H1 (cell line): Measurements from ENCODE around the gene CYP2A6. TPM values are rescaled to one million over a fixed set of nuclear protein-coding genes. Genes with fewer than 3 reads are reported as not detected.
A peak's percentile ranks its signal among the peaks of the same experiment; 100 is the strongest.

ENCODE experiments used
- CTCF ChIA-PET: fragments of 300-600 bp; sonication (Branson Sonifier 250); formaldehyde crosslinking; loops from one replicate; lab custom pipeline; 2021; ENCODE audit not compliant: partially characterized antibody; lab: Charles Lee
- POLR2A ChIA-PET: fragments of 300-600 bp; sonication (Branson Sonifier 250); formaldehyde crosslinking; loops from one replicate; lab custom pipeline; 2021; ENCODE audit warnings: inconsistent platforms; ENCODE audit not compliant: partially characterized antibody; lab: Charles Lee
- DNase-seq, 2 experiments: peaks; one replicate each; pipeline versions ENCODE4 v3.0.0 to v3.0.0-alpha.2; 2010 to 2022; ENCODE audit warnings: low spot score in 2 of 2, low read depth in 1 of 2, mixed read lengths in 1 of 2
- FAIRE-seq: peaks from 2 replicates; lab custom pipeline; 2011; peaks lifted over from hg19 to GRCh38; lab: Jason Lieb, UNC
- H2AFZ ChIP-seq: 2 replicates; pipeline ENCODE4 v1.8.1; 2012; ENCODE audit warnings: low read length, inconsistent platforms
- H2AK5ac ChIP-seq: 2 replicates; pipeline ENCODE4 v1.6.1; 2013; ENCODE audit warnings: low read depth, low read length
- H2BK120ac ChIP-seq: replicated peaks from 2 replicates; pipeline ENCODE3; 2013; ENCODE audit warnings: low read depth, low read length, inconsistent platforms
- H2BK12ac ChIP-seq: 2 replicates; pipeline ENCODE4 v1.6.1; 2013; ENCODE audit warnings: low read depth, low read length
- H2BK15ac ChIP-seq: 2 replicates; pipeline ENCODE4 v1.6.1; 2013; ENCODE audit warnings: low read length
- H2BK20ac ChIP-seq: 2 replicates; pipeline ENCODE4 v1.6.1; 2013; ENCODE audit warnings: low read length
- H2BK5ac ChIP-seq: 2 replicates; pipeline ENCODE4 v1.6.1; 2013; ENCODE audit warnings: low read depth, low read length
- H3K14ac ChIP-seq: 2 replicates; pipeline ENCODE4 v1.6.1; 2013; ENCODE audit warnings: inconsistent platforms; ENCODE audit not compliant: insufficient read length
- H3K18ac ChIP-seq: 2 replicates; pipeline ENCODE4 v1.6.1; 2013; ENCODE audit warnings: low read length; ENCODE audit errors: extremely low read depth
- H3K23ac ChIP-seq: 2 replicates; pipeline ENCODE4 v1.6.1; 2013; ENCODE audit warnings: inconsistent platforms; ENCODE audit not compliant: insufficient read length
- H3K23me2 ChIP-seq: 2 replicates; pipeline ENCODE4 v1.6.1; 2013; ENCODE audit warnings: low read depth, low read length
- H3K27ac ChIP-seq: 2 replicates; pipeline ENCODE4 v1.6.1; 2011; ENCODE audit warnings: low read depth, low read length, inconsistent platforms
- H3K27me3 ChIP-seq, 4 experiments: replicated peaks in 1 of 4; 1 replicate in 1 of 4; 2 replicates in 3 of 4; pipeline versions ENCODE4 v1.6.1 to v1.8.1; 2011 to 2013; ENCODE audit warnings: low read length in 3 of 4, mild to moderate bottlenecking in 3 of 4, inconsistent platforms in 2 of 4, mixed read lengths in 2 of 4, moderate library complexity in 1 of 4; ENCODE audit not compliant: control insufficient read depth in 3 of 4, insufficient read depth in 3 of 4; ENCODE audit errors: extremely low read depth in 1 of 4
- H3K36me3 ChIP-seq, 4 experiments: 2 replicates each; pipeline versions ENCODE4 v1.6.1 to v1.8.1; 2011 to 2013; ENCODE audit warnings: mild to moderate bottlenecking in 4 of 4, low read length in 3 of 4, moderate library complexity in 2 of 4, control low read depth in 1 of 4, inconsistent platforms in 1 of 4; ENCODE audit not compliant: insufficient read depth in 4 of 4, control insufficient read depth in 2 of 4
- H3K4ac ChIP-seq: replicated peaks from 2 replicates; pipeline ENCODE3; 2013; ENCODE audit warnings: low read length, low read depth, mixed read lengths, inconsistent platforms; ENCODE audit not compliant: insufficient read length
- H3K4me1 ChIP-seq, 4 experiments: replicated peaks in 1 of 4; 1 replicate in 1 of 4; 2 replicates in 3 of 4; pipeline versions ENCODE4 v1.6.1 to v1.8.1; 2011 to 2013; ENCODE audit warnings: low read length in 3 of 4, inconsistent platforms in 2 of 4, mixed read lengths in 1 of 4; ENCODE audit not compliant: insufficient read depth in 4 of 4, control insufficient read depth in 3 of 4
- H3K4me2 ChIP-seq, 2 experiments: 2 replicates each; pipeline versions ENCODE4 v1.6.1 to v1.8.1; 2011 to 2013; ENCODE audit warnings: low read depth in 2 of 2, low read length in 2 of 2, control low read depth in 1 of 2, inconsistent platforms in 1 of 2, mild to moderate bottlenecking in 1 of 2; ENCODE audit not compliant: insufficient read depth in 1 of 2
- H3K4me3 ChIP-seq, 4 experiments: fragments of 200-600, 300-600 bp in 1 of 4; sonication (generic), shearing (Covaris generic), sonication (Bioruptor Twin) in 1 of 4; 2 replicates each; pipeline versions ENCODE4 v1.5.1 to v1.8.1; 2011 to 2016; ENCODE audit warnings: low read length in 4 of 4, low read depth in 3 of 4, control low read depth in 2 of 4, inconsistent platforms in 2 of 4, mild to moderate bottlenecking in 2 of 4, mixed read lengths in 1 of 4, moderate library complexity in 1 of 4; ENCODE audit not compliant: insufficient read depth in 2 of 4; ENCODE audit errors: extremely low read depth in 1 of 4
- H3K56ac ChIP-seq: replicated peaks from 2 replicates; pipeline ENCODE3; 2013; ENCODE audit warnings: low read depth, mild to moderate bottlenecking, mixed read lengths, low read length, inconsistent platforms; ENCODE audit not compliant: insufficient read length
- H3K79me1 ChIP-seq: 2 replicates; pipeline ENCODE4 v1.6.1; 2013; ENCODE audit warnings: low read depth, low read length, control low read depth
- H3K79me2 ChIP-seq, 2 experiments: 2 replicates each; pipeline versions ENCODE4 v1.6.1 to v1.8.1; 2012 to 2013; ENCODE audit warnings: low read length in 2 of 2, mild to moderate bottlenecking in 2 of 2, inconsistent platforms in 1 of 2; ENCODE audit not compliant: insufficient read depth in 2 of 2, control insufficient read depth in 1 of 2
- H3K9ac ChIP-seq, 4 experiments: replicated peaks in 1 of 4; 1 replicate in 1 of 4; 2 replicates in 3 of 4; pipeline versions ENCODE4 v1.6.1 to v1.8.1; 2011 to 2013; ENCODE audit warnings: low read depth in 3 of 4, low read length in 3 of 4, control low read depth in 2 of 4, mild to moderate bottlenecking in 2 of 4, moderate library complexity in 2 of 4, inconsistent platforms in 1 of 4; ENCODE audit errors: extremely low read depth in 1 of 4
- H3K9me3 ChIP-seq, 2 experiments: 2 replicates each; pipeline versions ENCODE4 v1.6.1 to v1.8.1; 2012 to 2013; ENCODE audit warnings: mild to moderate bottlenecking in 2 of 2, moderate library complexity in 2 of 2, control low read depth in 1 of 2, inconsistent platforms in 1 of 2, low read depth in 1 of 2, low read length in 1 of 2, mixed read lengths in 1 of 2; ENCODE audit not compliant: insufficient read depth in 2 of 2
- H4K20me1 ChIP-seq, 2 experiments: replicated peaks in 1 of 2; 2 replicates each; pipeline versions ENCODE3 to v1.8.1; 2011 to 2013; ENCODE audit warnings: inconsistent platforms in 2 of 2, low read length in 2 of 2, mild to moderate bottlenecking in 1 of 2; ENCODE audit not compliant: insufficient read depth in 2 of 2, control insufficient read depth in 1 of 2
- H4K5ac ChIP-seq: 2 replicates; pipeline ENCODE4 v1.6.1; 2013; ENCODE audit warnings: low read length, low read depth, mixed read lengths, inconsistent platforms; ENCODE audit not compliant: insufficient read length
- H4K8ac ChIP-seq: 2 replicates; pipeline ENCODE4 v1.8.0; 2013; ENCODE audit warnings: mild to moderate bottlenecking, moderate library complexity, low read length, inconsistent platforms; ENCODE audit not compliant: insufficient read depth; ENCODE audit errors: extremely low read depth
- H4K91ac ChIP-seq: replicated peaks from 2 replicates; pipeline ENCODE3; 2013; ENCODE audit warnings: low read length, mixed read lengths, inconsistent platforms; ENCODE audit not compliant: insufficient read length
- BCL11A ChIP-seq, 2 experiments: IDR thresholded peaks; one replicate each; pipeline ENCODE4 v1.6.1; 2011; ENCODE audit warnings: low read depth in 2 of 2, low read length in 2 of 2, mild to moderate bottlenecking in 2 of 2
- CTCF ChIP-seq, 3 experiments: IDR thresholded peaks; 1 replicate in 2 of 3; 2 replicates in 1 of 3; pipeline versions ENCODE4 v1.5.1 to v1.6.1; 2011; ENCODE audit warnings: low read length in 3 of 3, mild to moderate bottlenecking in 3 of 3, inconsistent platforms in 2 of 3, low read depth in 1 of 3, moderate library complexity in 1 of 3; ENCODE audit not compliant: insufficient read depth in 1 of 3; ENCODE audit errors: control extremely low read depth in 1 of 3
- FOSL1 ChIP-seq: IDR thresholded peaks from 2 replicates; pipeline ENCODE4 v1.6.1; 2011; ENCODE audit warnings: mild to moderate bottlenecking, low read depth, low read length, moderate library complexity; ENCODE audit not compliant: insufficient read depth
- HDAC2 ChIP-seq, 2 experiments: fragments of 300-600 bp in 1 of 2; sonication (generic) in 1 of 2; IDR thresholded peaks; 2 replicates each; pipeline ENCODE4 v1.6.1; 2011 to 2012; ENCODE audit warnings: low read depth in 2 of 2, low read length in 2 of 2, mild to moderate bottlenecking in 2 of 2, moderate library complexity in 2 of 2, borderline replicate concordance in 1 of 2, inconsistent platforms in 1 of 2
- JUND ChIP-seq: IDR thresholded peaks from 2 replicates; pipeline ENCODE4 v1.6.1; 2011; ENCODE audit warnings: mild to moderate bottlenecking, improper control_type of control experiment, low read length
- KDM4A ChIP-seq: IDR thresholded peaks from one replicate; pipeline ENCODE4 v1.7.1; 2012; ENCODE audit warnings: low read depth, mild to moderate bottlenecking, moderate library complexity, low read length, inconsistent platforms; ENCODE audit not compliant: severe bottlenecking
- MAFK ChIP-seq: IDR thresholded peaks from 2 replicates; pipeline ENCODE4 v1.6.1; 2012; ENCODE audit warnings: low read depth, mild to moderate bottlenecking, improper control_type of control experiment, low read length
- RFX5 ChIP-seq: IDR thresholded peaks from 2 replicates; pipeline ENCODE4 v1.6.1; 2011; ENCODE audit warnings: low read depth, low read length, improper control_type of control experiment, borderline replicate concordance
- TBP ChIP-seq: IDR thresholded peaks from 2 replicates; pipeline ENCODE4 v1.6.1; 2011; ENCODE audit warnings: low read depth, low read length, improper control_type of control experiment
- whole genome bisulfite sequencing, 2 experiments: shearing (Covaris generic) in 1 of 2; methylation state at CpG; one replicate each; pipeline versions ENCODE4 v1.1.6 to v1.1.7; 2013 to 2015; ENCODE audit warnings: low lambda C conversion rate in 2 of 2, mixed read lengths in 2 of 2, inconsistent platforms in 1 of 2, low coverage in 1 of 2, missing lambda C conversion rate in 1 of 2; ENCODE audit not compliant: insufficient replicate concordance in 2 of 2, insufficient coverage in 1 of 2, insufficient read length in 1 of 2; ENCODE audit errors: extremely low coverage in 1 of 2, missing lambda C conversion rate in 1 of 2; 5-methylcytosine and 5-hydroxymethylcytosine counted together
- polyA plus RNA-seq, 7 experiments: library from polyadenylated mRNA; depleted of rRNA in 3 of 7; stranded (reverse) in 5 of 7; unstranded in 2 of 7; fragments of >200 nt in 5 of 7; fragments of 200-250 nt in 2 of 7; gene quantifications; 1 replicate in 5 of 7; 2 replicates in 1 of 7; 4 replicates in 1 of 7; pipeline versions ENCODE4 v1.2.1 to v1.2.3, GENCODE V29; 2011 to 2013; ENCODE audit warnings: missing spikeins in 2 of 7, mixed read lengths in 2 of 7
- total RNA-seq: library from RNA; stranded (reverse); fragmentation: NEBNext Ultra II Directional; extraction: Animal tissue kit (Norgen Biotek cat#: 25700); gene quantifications from 2 replicates; pipeline ENCODE4 v1.2.1, GENCODE V29; 2021
- TF ChIP-seq, protein P1 (sequence below): IDR thresholded peaks from 2 replicates; pipeline ENCODE4 v1.6.1; 2012; ENCODE audit warnings: inconsistent platforms

The CYP2A6 gene
- total and polyA plus RNA-seq, 2 of the 8 experiments (the other 6 are each of a cell fraction or from before 2014, with no cell fraction given), result 0.33 TPM; not detected in 1

DNA sequence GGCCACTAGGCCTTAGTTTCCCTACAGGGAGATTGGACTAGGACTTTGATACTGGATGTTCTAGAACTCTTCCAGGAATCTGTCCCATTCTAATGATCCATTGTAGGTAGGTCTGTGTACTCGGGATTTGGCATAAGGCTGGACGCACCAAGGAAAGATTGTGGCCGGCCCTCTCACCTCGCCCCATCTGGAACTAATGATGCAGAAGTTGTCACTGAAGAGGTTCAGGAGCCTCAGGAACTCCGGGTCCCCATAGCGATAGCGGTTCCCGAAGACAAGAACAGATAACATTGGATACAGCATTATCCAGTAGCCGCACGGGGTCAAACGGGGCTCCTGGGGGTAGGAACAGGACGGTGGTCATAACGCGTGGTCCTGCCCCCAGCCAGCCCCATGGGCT lies 40.1 kb downstream of the CYP2A6 start:
- Histone ChIP-seq H4K20me1 (peaks cover 24 to 30% of the 10 kb centered on the region in 2 experiments), H2AK5ac (no peak overlapping the region), H2BK12ac (no peak overlapping the region), H4K8ac (no peak overlapping the region), H3K27ac (no peak overlapping the region), H3K4ac (no peak overlapping the region), H3K36me3 (peaks cover 3 to 21% (median 13%) of the 10 kb centered on the region in 4 experiments; a peak in 6 of 8 replicates), H2BK120ac (no peak overlapping the region), H3K9ac (no peak overlapping the region), H3K14ac (no peak overlapping the region), H3K79me1 (peaks cover 6% of the 10 kb centered on the region; the same call in 1 of the 2 replicates), H3K4me3 (peak overlapping the region; percentile 34 to 65 (median 46)), H3K9me3 (no peaks in the 10 kb centered on the region), H3K27me3 (peaks cover 0 to 3% (median 0%) of the 10 kb centered on the region in 4 experiments; a peak in 2 of 7 replicates), H3K23me2 (peaks cover 12% of the 10 kb centered on the region; the same call in 1 of the 2 replicates), H4K91ac (no peak overlapping the region), H2AFZ (no peak overlapping the region), H2BK15ac (no peak overlapping the region), H3K79me2 (peaks cover 0 to 22% of the 10 kb centered on the region in 2 experiments; a peak in 2 of 4 replicates), H3K18ac (no peak overlapping the region), H2BK5ac (no peak overlapping the region), H3K4me1 (peaks cover 6 to 32% (median 15%) of the 10 kb centered on the region in 4 experiments), H2BK20ac (no peak overlapping the region), H4K5ac (no peak overlapping the region), H3K4me2 (peak overlapping the region; percentile 71 to 94), H3K56ac (no peak overlapping the region), H3K23ac (no peak overlapping the region)
- ChIA-PET POLR2A (interaction anchor here (0.9 to 15.5 kb wide), 4 partner anchors 10 to 66 kb away, joined by 4 to 218 read pairs (median 4); partner anchors contain the start of genes ACTMAP, MIA and RAB4B), CTCF (interaction anchor here (0.9 to 1.4 kb wide), 2 partner anchors 10 to 147 kb away, joined by 4 read pairs; no protein-coding TSS in a partner anchor)
- FAIRE-seq (no peak), DNase-seq (no peak)
- WGBS, 2 experiments, result 59% methylated on average over 12 of the region's 14 CpGs; no CpG with 5 or more reads in 1 of the 2 experiments
- TF ChIP-seq FOSL1 (no peak), TBP (no peak), CTCF (IDR thresholded peaks at IDR 0.05; ENCODE audit: control extremely low read depth in 1 of 3, insufficient read depth in 1 of 3, low read depth in 1 of 3, low read length in 3 of 3) (no peak), KDM4A (no peak), MAFK (no peak), HDAC2 (IDR thresholded peaks at IDR 0.05; ENCODE audit: borderline replicate concordance in 1 of 2, low read depth in 2 of 2, low read length in 2 of 2) (no peak), BCL11A (IDR thresholded peaks at IDR 0.05; ENCODE audit: low read depth in 2 of 2, low read length in 2 of 2) (no peak), JUND (no peak), RFX5 (no peak)
- TF ChIP-seq, protein P1, sequence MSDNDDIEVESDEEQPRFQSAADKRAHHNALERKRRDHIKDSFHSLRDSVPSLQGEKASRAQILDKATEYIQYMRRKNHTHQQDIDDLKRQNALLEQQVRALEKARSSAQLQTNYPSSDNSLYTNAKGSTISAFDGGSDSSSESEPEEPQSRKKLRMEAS, result no peak
